ENCODE measurements around the gene MUC2.

MUC2 gene

DNA sequence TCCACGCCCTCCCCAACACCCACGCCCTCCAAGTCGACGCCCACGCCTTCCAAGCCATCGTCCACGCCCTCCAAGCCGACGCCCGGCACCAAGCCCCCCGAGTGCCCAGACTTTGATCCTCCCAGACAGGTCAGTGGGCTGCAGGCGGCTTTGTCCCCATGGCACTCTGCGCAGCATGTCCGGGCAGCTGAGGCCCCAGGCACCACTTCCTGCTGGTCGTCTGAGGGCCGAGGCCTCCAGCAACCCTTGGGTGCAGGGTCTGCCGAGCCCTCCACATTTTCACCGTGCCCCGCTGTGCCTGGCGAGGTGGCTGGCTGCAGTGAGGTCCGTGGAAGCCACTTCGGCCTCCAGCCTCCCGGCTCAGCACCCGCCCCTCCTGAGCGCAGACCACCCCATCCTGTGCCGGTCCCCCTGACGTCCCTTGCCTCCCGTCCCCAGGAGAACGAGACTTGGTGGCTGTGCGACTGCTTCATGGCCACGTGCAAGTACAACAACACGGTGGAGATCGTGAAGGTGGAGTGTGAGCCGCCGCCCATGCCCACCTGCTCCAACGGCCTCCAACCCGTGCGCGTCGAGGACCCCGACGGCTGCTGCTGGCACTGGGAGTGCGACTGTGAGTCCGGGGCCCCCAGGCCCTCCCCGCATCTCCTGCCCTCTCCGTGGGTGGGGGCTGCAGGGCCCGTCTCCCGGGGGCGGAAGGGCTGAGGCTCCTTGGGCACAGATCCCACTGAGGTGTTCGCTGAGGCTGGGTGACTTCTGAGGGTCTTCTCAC, 26.8 kb downstream of the MUC2 start:
- CTCF ChIA-PET: no interaction called here
- no peaks in the 10 kb centered on the region for H3K36me3 ChIP-seq (ENCODE audit: control insufficient read depth in 4 of 4, insufficient read depth in 4 of 4, low read length in 3 of 4)
- no peaks in the 10 kb centered on the region for H3K4me1 ChIP-seq (ENCODE audit: control extremely low read depth in 1 of 4, control insufficient read depth in 4 of 4, insufficient read depth in 4 of 4, low read length in 3 of 4)
- DNase-seq: no peak
- POLR2A ChIA-PET: no interaction called here
- H3K9me3 ChIP-seq (ENCODE audit: control extremely low read depth in 1 of 5, control insufficient read depth in 4 of 5, insufficient read depth in 2 of 5, low read depth in 1 of 5, low read length in 4 of 5): peaks cover 0 to 11% (median 0%) of the 10 kb centered on the region in 5 experiments
- 93% methylated on average over 43 of the region's 50 CpGs for whole genome bisulfite sequencing (ENCODE audit: insufficient coverage)
- H3K4me3 ChIP-seq (ENCODE audit: control insufficient read depth in 1 of 7, extremely low read depth in 1 of 7, insufficient read depth in 4 of 7, low read depth in 2 of 7, low read length in 6 of 7): no peak overlapping the region
- H3K27me3 ChIP-seq (replicated peaks in 2 of 5; ENCODE audit: control insufficient read depth in 4 of 5, insufficient read depth in 5 of 5, low read length in 4 of 5): no peaks in the 10 kb centered on the region
- no peak overlapping the region for H3K27ac ChIP-seq (ENCODE audit: insufficient read depth in 1 of 2, low read depth in 1 of 2, low read length in 2 of 2, poor library complexity in 1 of 2, severe bottlenecking in 2 of 2)

GRCh38 chr11:1102221-1102971, 27.7 kb downstream of the MUC2 start:
- no peak overlapping the region for H3K27ac ChIP-seq (ENCODE audit: insufficient read depth in 1 of 2, low read depth in 1 of 2, low read length in 2 of 2, poor library complexity in 1 of 2, severe bottlenecking in 2 of 2)
- no peaks in the 10 kb centered on the region for H3K36me3 ChIP-seq (ENCODE audit: control insufficient read depth in 4 of 4, insufficient read depth in 4 of 4, low read length in 3 of 4)
- WGBS (ENCODE audit: insufficient coverage): 91% methylated on average over 31 of the region's 31 CpGs
- H3K27me3 ChIP-seq (replicated peaks in 2 of 5; ENCODE audit: control insufficient read depth in 4 of 5, insufficient read depth in 5 of 5, low read length in 4 of 5): peaks cover 0 to 2% (median 0%) of the 10 kb centered on the region in 5 experiments
- H3K4me3 ChIP-seq (ENCODE audit: control insufficient read depth in 1 of 7, extremely low read depth in 1 of 7, insufficient read depth in 4 of 7, low read depth in 2 of 7, low read length in 6 of 7): no peak overlapping the region
- no peaks in the 10 kb centered on the region for H3K4me1 ChIP-seq (ENCODE audit: control extremely low read depth in 1 of 4, control insufficient read depth in 4 of 4, insufficient read depth in 4 of 4, low read length in 3 of 4)
- peaks cover 0 to 11% (median 0%) of the 10 kb centered on the region in 5 experiments for H3K9me3 ChIP-seq (ENCODE audit: control extremely low read depth in 1 of 5, control insufficient read depth in 4 of 5, insufficient read depth in 2 of 5, low read depth in 1 of 5, low read length in 4 of 5)
- ChIA-PET POLR2A (no interaction called here), CTCF (no interaction called here)
- no peak for DNase-seq

GRCh38 chr11:1102996-1103395, 28.3 kb downstream of the MUC2 start:
- DNase-seq: no peak
- POLR2A ChIA-PET: no interaction called here
- Histone ChIP-seq H3K9me3 (ENCODE audit: control extremely low read depth in 1 of 5, control insufficient read depth in 4 of 5, insufficient read depth in 2 of 5, low read depth in 1 of 5, low read length in 4 of 5) (peaks cover 0 to 11% (median 0%) of the 10 kb centered on the region in 5 experiments), H3K27ac (ENCODE audit: insufficient read depth in 1 of 2, low read depth in 1 of 2, low read length in 2 of 2, poor library complexity in 1 of 2, severe bottlenecking in 2 of 2) (no peak overlapping the region), H3K27me3 (replicated peaks in 2 of 5; ENCODE audit: control insufficient read depth in 4 of 5, insufficient read depth in 5 of 5, low read length in 4 of 5) (peaks cover 0 to 2% (median 0%) of the 10 kb centered on the region in 5 experiments), H3K36me3 (ENCODE audit: control insufficient read depth in 4 of 4, insufficient read depth in 4 of 4, low read length in 3 of 4) (no peaks in the 10 kb centered on the region), H3K4me1 (ENCODE audit: control extremely low read depth in 1 of 4, control insufficient read depth in 4 of 4, insufficient read depth in 4 of 4, low read length in 3 of 4) (no peaks in the 10 kb centered on the region), H3K4me3 (ENCODE audit: control insufficient read depth in 1 of 7, extremely low read depth in 1 of 7, insufficient read depth in 4 of 7, low read depth in 2 of 7, low read length in 6 of 7) (no peak overlapping the region)
- CTCF ChIA-PET: no interaction called here
- 94% methylated on average over 11 of the region's 12 CpGs for WGBS (ENCODE audit: insufficient coverage)

DNA sequence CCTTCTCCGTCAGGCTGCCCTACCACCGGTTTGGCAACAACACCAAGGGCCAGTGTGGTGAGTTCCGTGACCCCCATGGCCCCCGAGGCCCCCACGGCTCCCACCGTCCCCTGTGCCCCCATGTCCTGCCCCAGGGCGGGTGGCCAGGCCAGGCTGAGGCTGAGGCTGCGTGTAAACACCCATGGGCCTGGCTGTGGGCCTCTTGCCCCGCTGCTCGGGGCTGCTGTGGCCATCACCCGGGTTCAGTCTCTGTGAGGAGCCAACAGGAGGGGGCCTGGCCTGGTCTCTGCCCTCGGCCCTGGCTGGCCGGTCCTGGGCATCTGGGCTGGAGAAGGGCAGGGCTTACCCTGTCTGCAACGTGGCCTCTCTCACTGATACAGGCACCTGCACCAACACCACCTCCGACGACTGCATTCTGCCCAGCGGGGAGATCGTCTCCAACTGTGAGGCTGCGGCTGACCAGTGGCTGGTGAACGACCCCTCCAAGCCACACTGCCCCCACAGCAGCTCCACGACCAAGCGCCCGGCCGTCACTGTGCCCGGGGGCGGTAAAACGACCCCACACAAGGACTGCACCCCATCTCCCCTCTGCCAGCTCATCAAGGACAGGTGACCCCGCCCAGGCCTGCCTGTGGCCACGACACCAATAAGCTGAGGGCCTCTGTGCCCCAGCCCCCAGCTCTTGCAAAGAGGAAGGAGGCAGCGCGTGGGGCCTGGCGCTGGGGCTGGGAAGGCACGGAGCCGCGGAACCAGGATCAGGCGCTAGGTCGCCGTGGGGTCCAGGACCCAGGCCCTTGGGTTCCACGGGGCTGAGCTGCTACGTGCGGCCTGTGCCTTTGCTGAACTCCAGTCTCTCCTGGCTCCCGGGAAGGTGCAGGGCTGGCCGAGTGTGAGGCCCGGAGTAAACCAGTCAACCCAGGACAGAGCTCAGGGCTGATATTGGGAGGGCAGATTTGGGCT, 29.0 kb downstream of the MUC2 start:
- Histone ChIP-seq H3K9me3 (ENCODE audit: control extremely low read depth in 1 of 5, control insufficient read depth in 4 of 5, insufficient read depth in 2 of 5, low read depth in 1 of 5, low read length in 4 of 5) (peaks cover 0 to 11% (median 0%) of the 10 kb centered on the region in 5 experiments), H3K4me1 (ENCODE audit: control extremely low read depth in 1 of 4, control insufficient read depth in 4 of 4, insufficient read depth in 4 of 4, low read length in 3 of 4) (no peaks in the 10 kb centered on the region), H3K27ac (ENCODE audit: insufficient read depth in 1 of 2, low read depth in 1 of 2, low read length in 2 of 2, poor library complexity in 1 of 2, severe bottlenecking in 2 of 2) (no peak overlapping the region), H3K27me3 (replicated peaks in 2 of 5; ENCODE audit: control insufficient read depth in 4 of 5, insufficient read depth in 5 of 5, low read length in 4 of 5) (peaks cover 0 to 2% (median 0%) of the 10 kb centered on the region in 5 experiments), H3K4me3 (ENCODE audit: control insufficient read depth in 1 of 7, extremely low read depth in 1 of 7, insufficient read depth in 4 of 7, low read depth in 2 of 7, low read length in 6 of 7) (no peak overlapping the region), H3K36me3 (ENCODE audit: control insufficient read depth in 4 of 4, insufficient read depth in 4 of 4, low read length in 3 of 4) (no peaks in the 10 kb centered on the region)
- DNase-seq: no peak
- POLR2A ChIA-PET: interaction anchor here (0.7 kb wide), 1 partner anchor 95 kb away, joined by 3 read pairs; no protein-coding TSS in a partner anchor
- WGBS (ENCODE audit: insufficient coverage): 89% methylated on average over 40 of the region's 44 CpGs
- CTCF ChIA-PET: no interaction called here

GRCh38 chr11:1104411-1105182, 29.9 kb downstream of the MUC2 start:
- Histone ChIP-seq H3K4me1 (ENCODE audit: control extremely low read depth in 1 of 4, control insufficient read depth in 4 of 4, insufficient read depth in 4 of 4, low read length in 3 of 4) (no peaks in the 10 kb centered on the region), H3K27ac (ENCODE audit: insufficient read depth in 1 of 2, low read depth in 1 of 2, low read length in 2 of 2, poor library complexity in 1 of 2, severe bottlenecking in 2 of 2) (no peak overlapping the region), H3K4me3 (ENCODE audit: control insufficient read depth in 1 of 7, extremely low read depth in 1 of 7, insufficient read depth in 4 of 7, low read depth in 2 of 7, low read length in 6 of 7) (no peak overlapping the region), H3K36me3 (ENCODE audit: control insufficient read depth in 4 of 4, insufficient read depth in 4 of 4, low read length in 3 of 4) (no peaks in the 10 kb centered on the region), H3K9me3 (ENCODE audit: control extremely low read depth in 1 of 5, control insufficient read depth in 4 of 5, insufficient read depth in 2 of 5, low read depth in 1 of 5, low read length in 4 of 5) (peaks cover 0 to 7% (median 0%) of the 10 kb centered on the region in 5 experiments), H3K27me3 (replicated peaks in 2 of 5; ENCODE audit: control insufficient read depth in 4 of 5, insufficient read depth in 5 of 5, low read length in 4 of 5) (peaks cover 0 to 2% (median 0%) of the 10 kb centered on the region in 5 experiments)
- ChIA-PET CTCF (no interaction called here), POLR2A (interaction anchor here (0.7 kb wide), 1 partner anchor 95 kb away, joined by 3 read pairs; no protein-coding TSS in a partner anchor)
- no peak for DNase-seq
- 95% methylated on average over 25 of the region's 28 CpGs for WGBS (ENCODE audit: insufficient coverage)

- WGBS (ENCODE audit: insufficient coverage): 89% methylated on average over 4 of the region's 7 CpGs
- Histone ChIP-seq H3K4me3 (ENCODE audit: control insufficient read depth in 1 of 7, extremely low read depth in 1 of 7, insufficient read depth in 4 of 7, low read depth in 2 of 7, low read length in 6 of 7) (no peak overlapping the region), H3K27me3 (replicated peaks in 2 of 5; ENCODE audit: control insufficient read depth in 4 of 5, insufficient read depth in 5 of 5, low read length in 4 of 5) (peaks cover 0 to 2% (median 0%) of the 10 kb centered on the region in 5 experiments), H3K9me3 (ENCODE audit: control extremely low read depth in 1 of 5, control insufficient read depth in 4 of 5, insufficient read depth in 2 of 5, low read depth in 1 of 5, low read length in 4 of 5) (peaks cover 0 to 1% (median 0%) of the 10 kb centered on the region in 5 experiments), H3K36me3 (ENCODE audit: control insufficient read depth in 4 of 4, insufficient read depth in 4 of 4, low read length in 3 of 4) (no peaks in the 10 kb centered on the region), H3K4me1 (ENCODE audit: control extremely low read depth in 1 of 4, control insufficient read depth in 4 of 4, insufficient read depth in 4 of 4, low read length in 3 of 4) (no peaks in the 10 kb centered on the region), H3K27ac (ENCODE audit: insufficient read depth in 1 of 2, low read depth in 1 of 2, low read length in 2 of 2, poor library complexity in 1 of 2, severe bottlenecking in 2 of 2) (no peak overlapping the region)
- DNase-seq: no peak
- ChIA-PET POLR2A (no interaction called here), CTCF (no interaction called here)
Measured at GRCh38 chr11:1105183-1105565, 30.5 kb downstream of the MUC2 start.

All from common myeloid progenitor, CD34-positive (primary cell).